ENCODE measurements around the gene KAT6B. TPM values are rescaled to one million over a fixed set of nuclear protein-coding genes. Genes with fewer than 3 reads are reported as not detected.

Gene KAT6B
- total RNA-seq, 1 donor from 2014 or later = 48.3 TPM

GRCh38 chr10:75032119-75032518 lies 205.7 kb downstream of the KAT6B start:
- TF ChIP-seq CTCF (conservative IDR thresholded peaks at IDR 0.05) = no peak
- Mint-ChIP-seq H3K27ac (no peak overlapping the region), H3K9me3 (no peaks in the 10 kb centered on the region), H3K4me3 (no peak overlapping the region), H3K4me1 (ENCODE audit: unreplicated experiment) (no peaks in the 10 kb centered on the region), H3K36me3 (peaks cover 35% of the 10 kb centered on the region), H3K27me3 (no peaks in the 10 kb centered on the region)
- no peak for DNase-seq (ENCODE audit: extremely low spot score, unreplicated experiment)

- Mint-ChIP-seq H3K9me3 (no peaks in the 10 kb centered on the region), H3K27ac (no peak overlapping the region), H3K27me3 (no peaks in the 10 kb centered on the region), H3K36me3 (peaks cover 33% of the 10 kb centered on the region), H3K4me1 (ENCODE audit: unreplicated experiment) (no peaks in the 10 kb centered on the region), H3K4me3 (no peak overlapping the region)
- no peak for DNase-seq (ENCODE audit: extremely low spot score, unreplicated experiment)
- TF ChIP-seq CTCF (conservative IDR thresholded peaks at IDR 0.05) = no peak
Measured at GRCh38 chr10:75032813-75033212, 206.4 kb downstream of the KAT6B start.

GRCh38 chr10:75033399-75034130 lies 207.2 kb downstream of the KAT6B start:
- H3K27ac Mint-ChIP-seq = no peak overlapping the region
- no peaks in the 10 kb centered on the region for H3K9me3 Mint-ChIP-seq
- H3K27me3 Mint-ChIP-seq = no peaks in the 10 kb centered on the region
- DNase-seq (ENCODE audit: extremely low spot score, unreplicated experiment) = no peak
- no peak overlapping the region for H3K4me3 Mint-ChIP-seq
- no peaks in the 10 kb centered on the region for H3K4me1 Mint-ChIP-seq (ENCODE audit: unreplicated experiment)
- H3K36me3 Mint-ChIP-seq = peaks cover 26% of the 10 kb centered on the region
- TF ChIP-seq CTCF (conservative IDR thresholded peaks at IDR 0.05) = no peak

- H3K4me3 Mint-ChIP-seq = no peak overlapping the region
- peaks cover 20% of the 10 kb centered on the region for H3K36me3 Mint-ChIP-seq
- H3K4me1 Mint-ChIP-seq (ENCODE audit: unreplicated experiment) = no peaks in the 10 kb centered on the region
- no peaks in the 10 kb centered on the region for H3K9me3 Mint-ChIP-seq
- H3K27ac Mint-ChIP-seq = no peak overlapping the region
- no peaks in the 10 kb centered on the region for H3K27me3 Mint-ChIP-seq
- no peak for TF ChIP-seq CTCF (conservative IDR thresholded peaks at IDR 0.05)
- DNase-seq (ENCODE audit: extremely low spot score, unreplicated experiment) = no peak
Measured at GRCh38 chr10:75034131-75034512, 207.7 kb downstream of the KAT6B start.

GRCh38 chr10:75034714-75035258 lies 208.4 kb downstream of the KAT6B start:
- Mint-ChIP-seq H3K27ac (no peak overlapping the region), H3K9me3 (no peaks in the 10 kb centered on the region), H3K4me1 (ENCODE audit: unreplicated experiment) (no peaks in the 10 kb centered on the region), H3K4me3 (no peak overlapping the region), H3K27me3 (no peaks in the 10 kb centered on the region), H3K36me3 (peaks cover 14% of the 10 kb centered on the region)
- DNase-seq (ENCODE audit: extremely low spot score, unreplicated experiment) = no peak
- TF ChIP-seq CTCF (conservative IDR thresholded peaks at IDR 0.05) = no peak
